Fibroblast of skin of left quadriceps (primary cell): Measurements from ENCODE around the gene PARK7.

ENCODE experiments used
- DNase-seq, 2 experiments: peaks; one replicate each; pipeline ENCODE4 v3.0.0-alpha.2; 2013; ENCODE audit warnings: low read depth in 2 of 2

The PARK7 gene

DNA sequence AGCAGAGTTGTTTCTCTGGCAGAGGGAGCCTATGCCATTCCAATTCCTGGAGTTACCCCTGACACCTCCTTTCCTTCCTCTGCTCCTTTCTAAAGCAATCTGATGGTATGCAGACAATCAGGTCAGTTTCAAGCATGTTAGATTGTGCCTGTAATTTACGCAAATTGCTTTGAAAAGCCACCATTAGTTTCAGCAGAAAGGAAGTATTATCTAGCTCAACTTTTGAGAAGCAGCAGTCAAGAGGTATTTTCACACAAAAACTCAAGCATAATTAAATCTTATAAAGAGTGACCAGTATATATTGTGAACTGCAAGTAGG lies 62.4 kb downstream of the PARK7 start:
- DNase-seq, result no peak

- no peak for DNase-seq
Measured at GRCh38 chr1:8024329-8024728, 62.8 kb downstream of the PARK7 start.

- DNase-seq, result no peak
Measured at GRCh38 chr1:8025061-8025670, 63.7 kb downstream of the PARK7 start.

GRCh38 chr1:8025671-8026144 lies 64.2 kb downstream of the PARK7 start:
- no peak for DNase-seq

- DNase-seq, result peak; percentile 89 to 92
Measured at GRCh38 chr1:8026153-8026975, 64.9 kb downstream of the PARK7 start, which contains the start of gene ERRFI1. ERRFI1 (minus strand) TSS chr1:8026309; CDS start chr1:8015619, 10,690 bp downstream.

- DNase-seq, result no peak
Measured at GRCh38 chr1:8026976-8027747, 65.7 kb downstream of the PARK7 start.

DNA sequence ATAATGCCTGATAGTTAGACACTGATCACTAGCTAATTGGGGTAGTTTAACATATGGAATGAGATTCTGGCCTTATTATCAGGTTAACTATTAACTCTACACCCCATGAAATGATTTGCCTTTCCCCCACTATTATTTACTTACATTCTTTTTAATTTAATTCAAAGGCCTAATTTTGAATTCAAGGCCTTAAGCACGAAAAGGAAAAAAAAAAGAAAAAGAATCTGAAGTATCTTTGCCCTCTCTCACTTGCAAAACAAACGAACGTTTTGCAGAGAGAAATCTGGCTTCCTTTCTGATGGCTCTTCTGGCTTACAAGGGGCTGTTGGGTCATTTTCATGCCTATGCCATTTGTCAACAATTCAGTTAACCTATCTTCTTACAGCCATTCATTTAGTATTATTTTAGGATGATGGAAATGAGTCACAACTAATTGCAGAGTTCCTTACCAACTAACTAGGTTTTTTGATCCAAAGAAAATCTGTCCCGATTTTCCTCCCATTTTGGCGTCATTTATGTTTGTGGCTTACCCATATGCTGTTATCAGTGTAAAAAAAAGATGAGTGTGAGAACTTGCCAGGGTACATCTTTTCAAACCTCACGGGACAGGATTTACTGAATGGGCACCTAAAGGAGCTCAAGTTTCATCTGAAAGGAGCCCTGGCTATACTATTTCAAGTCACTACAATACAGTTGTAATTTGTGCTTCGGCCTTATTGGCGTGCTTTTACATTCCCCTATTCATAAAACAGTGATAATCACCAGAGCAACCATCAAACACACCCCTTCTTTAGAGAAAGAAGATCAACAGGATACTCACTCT lies 66.4 kb downstream of the PARK7 start:
- DNase-seq, result peak; percentile 75

DNA sequence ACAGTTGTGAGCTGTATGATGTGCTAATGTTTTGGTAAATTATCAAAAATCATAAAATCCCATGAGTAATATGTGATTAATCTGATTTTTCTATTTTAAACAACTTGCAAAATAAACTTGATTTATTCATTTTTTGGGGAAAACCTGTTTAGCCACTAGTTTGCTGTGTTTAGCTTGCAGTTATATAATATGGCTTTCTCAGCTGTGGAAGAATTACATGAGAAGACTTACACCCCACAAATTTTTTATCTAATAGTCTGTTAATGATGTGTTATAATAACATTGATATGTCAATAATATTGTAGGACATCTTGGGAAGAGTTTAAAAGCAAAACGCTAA lies 67.0 kb downstream of the PARK7 start:
- no peak for DNase-seq

- DNase-seq, result no peak
Measured at GRCh38 chr1:8031176-8031785, 69.8 kb downstream of the PARK7 start.

DNA sequence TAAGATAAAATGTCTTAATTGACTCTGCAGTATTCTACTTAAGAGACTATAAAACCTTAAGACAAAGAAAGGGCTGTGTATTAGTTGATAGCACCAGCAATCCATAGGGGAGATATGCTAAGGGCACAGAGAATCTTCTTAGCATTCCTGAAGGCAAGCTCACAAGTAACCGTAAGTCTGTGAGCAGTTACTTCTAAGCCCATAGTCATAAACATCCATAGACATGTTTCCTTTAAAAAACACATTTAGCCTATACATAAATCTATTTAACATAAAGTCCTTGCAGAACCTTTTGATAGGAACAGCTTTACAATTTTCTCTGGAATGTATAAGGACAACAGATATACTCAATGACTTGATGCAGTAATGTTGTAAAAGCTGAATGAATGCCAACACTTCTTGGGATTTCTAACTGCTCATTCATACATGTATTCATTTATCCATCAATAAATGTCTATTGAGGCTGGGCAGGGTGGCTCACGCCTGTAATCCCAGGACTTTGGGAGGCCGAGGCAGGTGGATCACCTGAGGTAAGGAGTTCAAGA lies 70.9 kb downstream of the PARK7 start:
- DNase-seq, result peak; percentile 68 to 71

- no peak for DNase-seq
Measured at GRCh38 chr1:8033322-8033721, 71.8 kb downstream of the PARK7 start.
